Spleen (tissue), 11 donors: ENCODE data around the gene TMEM132D. TPM values are rescaled to one million over a fixed set of nuclear protein-coding genes. Genes with fewer than 3 reads are reported as not detected.

Experiments
- DNase-seq: peaks from one replicate; pipeline ENCODE4 v3.0.0-alpha.2; 2020
- H3K27ac ChIP-seq, 8 donors: fragments of 200-600 bp; sonication (generic) in 7 of 8; 1 replicate in 4 of 8; 2 replicates in 4 of 8; pipeline versions ENCODE4 v1.5.0 to v1.8.0; 2016 to 2021; ENCODE audit warnings: inconsistent platforms in 4 of 8, mild to moderate bottlenecking in 4 of 8, moderate library complexity in 1 of 8
- H3K27me3 ChIP-seq, 7 donors: fragments of 200-600 bp; sonication (generic) in 6 of 7; replicated peaks in 1 of 7; 1 replicate in 4 of 7; 2 replicates in 3 of 7; pipeline versions ENCODE4 v1.5.0 to v1.8.0; 2016 to 2021; ENCODE audit warnings: inconsistent platforms in 3 of 7, mild to moderate bottlenecking in 1 of 7
- H3K36me3 ChIP-seq, 6 donors: fragments of 200-600 bp; sonication (generic) in 5 of 6; 1 replicate in 4 of 6; 2 replicates in 2 of 6; pipeline versions ENCODE4 v1.5.0 to v1.8.0; 2016 to 2021; ENCODE audit warnings: inconsistent platforms in 2 of 6
- H3K4me1 ChIP-seq, 6 donors: fragments of 200-600 bp; sonication (generic) in 5 of 6; 1 replicate in 3 of 6; 2 replicates in 3 of 6; pipeline versions ENCODE4 v1.5.0 to v1.8.0; 2016 to 2021; ENCODE audit warnings: inconsistent platforms in 3 of 6
- H3K4me3 ChIP-seq, 8 donors: fragments of 200-600 bp; sonication (generic) in 7 of 8; 1 replicate in 4 of 8; 2 replicates in 4 of 8; pipeline versions ENCODE4 v1.5.0 to v1.8.0; 2016 to 2021; ENCODE audit warnings: inconsistent platforms in 4 of 8, mild to moderate bottlenecking in 4 of 8, moderate library complexity in 2 of 8
- H3K9me3 ChIP-seq, 8 donors: fragments of 200-600 bp; sonication (generic) in 7 of 8; 1 replicate in 4 of 8; 2 replicates in 4 of 8; pipeline versions ENCODE4 v1.5.0 to v1.8.0; 2016 to 2021; ENCODE audit warnings: inconsistent platforms in 4 of 8
- POLR2A ChIP-seq, 3 donors: fragments of 450-650 bp; IDR thresholded peaks; one replicate each; pipeline ENCODE4 v1.5.1; 2017; ENCODE audit warnings: antibody characterized with exemption in 3 of 3, mild to moderate bottlenecking in 1 of 3
- POLR2AphosphoS5 ChIP-seq, 3 donors: sonication (generic); formaldehyde crosslinking; IDR thresholded peaks; one replicate each; pipeline ENCODE4 v1.5.1; 2017; ENCODE audit warnings: antibody characterized with exemption in 3 of 3
- WGBS, 5 donors: extraction: QIAGEN DNeasy Blood & Tissue Kit in 3 of 5; methylation state at CpG; one replicate each; pipeline versions ENCODE4 v1.1.5 to v1.1.7; 2013 to 2018; 5-methylcytosine and 5-hydroxymethylcytosine counted together
- intact Hi-C: fragments of 100-400 bp; cut with DNase I; formaldehyde crosslinking; loops from one replicate; pipeline ENCODE4 v1.15.0; 2023; ENCODE audit warnings: low total_unique reads
- polyA plus RNA-seq, 3 donors: library from polyadenylated mRNA; stranded (reverse); fragments of 200-250 nt; gene quantifications; one replicate each; pipeline ENCODE4 v1.2.1, GENCODE V29; 2013
- total RNA-seq, 7 donors: library from RNA; depleted of rRNA in 3 of 7; stranded (reverse); fragments of >200 nt in 3 of 7; fragmentation: NEBNext Ultra II Directional in 4 of 7; extraction: Animal tissue kit (Norgen Biotek cat#: 25700) in 4 of 7; gene quantifications; one replicate each; pipeline versions ENCODE4 v1.1.0 to v1.2.1, GENCODE V29; 2016 to 2021
- TF ChIP-seq, protein P1 (sequence below), 11 experiments: fragments of 200-600 bp in 7 of 11; fragments of 450-650 bp in 4 of 11; sonication (generic) in 4 of 11; IDR thresholded peaks in 8 of 11; conservative IDR thresholded peaks in 3 of 11; 1 replicate in 7 of 11; 2 replicates in 4 of 11; pipeline versions ENCODE4 v1.4.0 to v1.8.0; 2016 to 2021; ENCODE audit warnings: antibody characterized with exemption in 11 of 11, inconsistent platforms in 4 of 11, mild to moderate bottlenecking in 1 of 11
- donor health status: healthy with polysubstance abuse.
- donor health status: DM: no; HTN: no; CAD: no; lungs with moderate emphysema.
- donor health status: DM: no; HTN: no; CAD: no.
- donor health status: Bipolar disorder and iron deficiency.
- donor health status: healthy.
- donor health status: DM: no; HTN: no; CAD: no.
- donor health status: DM: yes; HTN: yes; CAD: no.

TMEM132D gene
- total and polyA plus RNA-seq, 10 donors: 0.03 TPM; not detected in 9

- DNase-seq: no peak
- H3K36me3 ChIP-seq: no peaks in the 10 kb centered on the region
- H3K27me3 ChIP-seq: peaks cover 0 to 13% (median 0%) of the 10 kb centered on the region in 7 donors
- H3K9me3 ChIP-seq: peaks cover 0 to 7% (median 0%) of the 10 kb centered on the region in 8 donors
- intact Hi-C loops: no loop called here
- no peak overlapping the region for H3K4me3 ChIP-seq
- WGBS, 5 donors: 86 to 91% (median 88%) methylated on average over 9 of the region's 9 CpGs
- no peak overlapping the region for H3K27ac ChIP-seq
- no peaks in the 10 kb centered on the region for H3K4me1 ChIP-seq
- no peak for TF ChIP-seq POLR2A (IDR thresholded peaks at IDR 0.05)
Measured at GRCh38 chr12:129207084-129207483, 696.7 kb downstream of the TMEM132D start.

- Histone ChIP-seq H3K36me3 (no peaks in the 10 kb centered on the region), H3K4me1 (no peaks in the 10 kb centered on the region), H3K4me3 (no peak overlapping the region), H3K27ac (no peak overlapping the region), H3K27me3 (peaks cover 0 to 9% (median 0%) of the 10 kb centered on the region in 7 donors), H3K9me3 (peaks cover 0 to 20% (median 6%) of the 10 kb centered on the region in 8 donors)
- TF ChIP-seq POLR2AphosphoS5 (IDR thresholded peaks at IDR 0.05) (no peak), POLR2A (IDR thresholded peaks at IDR 0.05) (no peak)
- TF ChIP-seq, protein P1, sequence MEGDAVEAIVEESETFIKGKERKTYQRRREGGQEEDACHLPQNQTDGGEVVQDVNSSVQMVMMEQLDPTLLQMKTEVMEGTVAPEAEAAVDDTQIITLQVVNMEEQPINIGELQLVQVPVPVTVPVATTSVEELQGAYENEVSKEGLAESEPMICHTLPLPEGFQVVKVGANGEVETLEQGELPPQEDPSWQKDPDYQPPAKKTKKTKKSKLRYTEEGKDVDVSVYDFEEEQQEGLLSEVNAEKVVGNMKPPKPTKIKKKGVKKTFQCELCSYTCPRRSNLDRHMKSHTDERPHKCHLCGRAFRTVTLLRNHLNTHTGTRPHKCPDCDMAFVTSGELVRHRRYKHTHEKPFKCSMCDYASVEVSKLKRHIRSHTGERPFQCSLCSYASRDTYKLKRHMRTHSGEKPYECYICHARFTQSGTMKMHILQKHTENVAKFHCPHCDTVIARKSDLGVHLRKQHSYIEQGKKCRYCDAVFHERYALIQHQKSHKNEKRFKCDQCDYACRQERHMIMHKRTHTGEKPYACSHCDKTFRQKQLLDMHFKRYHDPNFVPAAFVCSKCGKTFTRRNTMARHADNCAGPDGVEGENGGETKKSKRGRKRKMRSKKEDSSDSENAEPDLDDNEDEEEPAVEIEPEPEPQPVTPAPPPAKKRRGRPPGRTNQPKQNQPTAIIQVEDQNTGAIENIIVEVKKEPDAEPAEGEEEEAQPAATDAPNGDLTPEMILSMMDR (IDR thresholded peaks at IDR 0.05 in 8 of 11, conservative IDR thresholded peaks at IDR 0.05 in 3 of 11): no peak
- WGBS, 5 donors: 48 to 68% (median 53%) methylated on average over 2 of the region's 2 CpGs
- DNase-seq: no peak
- intact Hi-C loops: no loop called here
Measured at GRCh38 chr12:129203456-129203855, 700.4 kb downstream of the TMEM132D start.

GRCh38 chr12:129202109-129202814 lies 701.6 kb downstream of the TMEM132D start:
- no peaks in the 10 kb centered on the region for H3K4me1 ChIP-seq
- intact Hi-C loops: no loop called here
- WGBS, 5 donors: 46 to 58% (median 53%) methylated on average over 6 of the region's 6 CpGs
- H3K36me3 ChIP-seq: no peaks in the 10 kb centered on the region
- no peak for DNase-seq
- H3K27me3 ChIP-seq: peaks cover 0 to 9% (median 0%) of the 10 kb centered on the region in 7 donors
- no peak overlapping the region for H3K4me3 ChIP-seq
- H3K9me3 ChIP-seq: peaks cover 0 to 20% (median 6%) of the 10 kb centered on the region in 8 donors
- no peak for TF ChIP-seq POLR2AphosphoS5 (IDR thresholded peaks at IDR 0.05)
- TF ChIP-seq POLR2A (IDR thresholded peaks at IDR 0.05): no peak
- TF ChIP-seq, protein P1 (IDR thresholded peaks at IDR 0.05 in 8 of 11, conservative IDR thresholded peaks at IDR 0.05 in 3 of 11): no peak
- H3K27ac ChIP-seq: no peak overlapping the region

DNA sequence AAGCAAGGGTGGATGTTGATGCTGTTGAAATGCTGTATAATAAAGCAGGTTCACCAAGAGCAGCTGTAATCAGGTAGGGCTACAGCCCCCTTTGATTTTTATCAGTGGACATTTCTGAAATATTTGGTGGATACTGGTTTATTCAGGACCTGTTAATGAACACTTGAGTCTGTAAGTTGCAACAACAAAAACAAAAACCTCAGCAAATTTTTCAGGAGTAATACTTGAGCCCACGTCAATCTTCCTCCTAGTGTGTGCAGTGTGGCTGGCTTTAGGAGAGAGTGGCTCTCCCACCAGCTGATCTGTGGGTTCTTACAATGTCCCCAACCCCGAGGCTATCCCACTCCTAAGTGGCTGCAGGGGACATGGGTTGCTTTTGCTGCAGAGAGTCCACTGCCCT lies 702.8 kb downstream of the TMEM132D start:
- Histone ChIP-seq H3K36me3 (no peaks in the 10 kb centered on the region), H3K27ac (no peak overlapping the region), H3K9me3 (peaks cover 0 to 20% (median 6%) of the 10 kb centered on the region in 8 donors), H3K4me1 (no peaks in the 10 kb centered on the region), H3K4me3 (no peak overlapping the region), H3K27me3 (peaks cover 0 to 9% (median 0%) of the 10 kb centered on the region in 7 donors)
- TF ChIP-seq POLR2AphosphoS5 (IDR thresholded peaks at IDR 0.05): no peak
- intact Hi-C loops: no loop called here
- DNase-seq: no peak
- WGBS, 5 donors: 60 to 88% (median 68%) methylated on average over 2 of the region's 2 CpGs

- Histone ChIP-seq H3K27me3 (peaks cover 0 to 9% (median 0%) of the 10 kb centered on the region in 7 donors), H3K9me3 (peaks cover 0 to 20% (median 6%) of the 10 kb centered on the region in 8 donors), H3K36me3 (no peaks in the 10 kb centered on the region), H3K4me1 (no peaks in the 10 kb centered on the region), H3K4me3 (no peak overlapping the region), H3K27ac (no peak overlapping the region)
- DNase-seq: no peak
- intact Hi-C loops: no loop called here
- TF ChIP-seq POLR2A (IDR thresholded peaks at IDR 0.05) (no peak), POLR2AphosphoS5 (IDR thresholded peaks at IDR 0.05) (no peak)
- TF ChIP-seq, protein P1 (IDR thresholded peaks at IDR 0.05 in 8 of 11, conservative IDR thresholded peaks at IDR 0.05 in 3 of 11): no peak
- WGBS, 5 donors: 66 to 74% (median 66%) methylated on average over 8 of the region's 8 CpGs
Measured at GRCh38 chr12:129200576-129200975, 703.2 kb downstream of the TMEM132D start.
